ENCODE data around the gene PRR12. TPM values are rescaled to one million over a fixed set of nuclear protein-coding genes. Genes with fewer than 3 reads are reported as not detected.

Gene PRR12
- total and polyA plus RNA-seq, 2 experiments from 2014 or later: 5.1 to 24.7 TPM

DNA sequence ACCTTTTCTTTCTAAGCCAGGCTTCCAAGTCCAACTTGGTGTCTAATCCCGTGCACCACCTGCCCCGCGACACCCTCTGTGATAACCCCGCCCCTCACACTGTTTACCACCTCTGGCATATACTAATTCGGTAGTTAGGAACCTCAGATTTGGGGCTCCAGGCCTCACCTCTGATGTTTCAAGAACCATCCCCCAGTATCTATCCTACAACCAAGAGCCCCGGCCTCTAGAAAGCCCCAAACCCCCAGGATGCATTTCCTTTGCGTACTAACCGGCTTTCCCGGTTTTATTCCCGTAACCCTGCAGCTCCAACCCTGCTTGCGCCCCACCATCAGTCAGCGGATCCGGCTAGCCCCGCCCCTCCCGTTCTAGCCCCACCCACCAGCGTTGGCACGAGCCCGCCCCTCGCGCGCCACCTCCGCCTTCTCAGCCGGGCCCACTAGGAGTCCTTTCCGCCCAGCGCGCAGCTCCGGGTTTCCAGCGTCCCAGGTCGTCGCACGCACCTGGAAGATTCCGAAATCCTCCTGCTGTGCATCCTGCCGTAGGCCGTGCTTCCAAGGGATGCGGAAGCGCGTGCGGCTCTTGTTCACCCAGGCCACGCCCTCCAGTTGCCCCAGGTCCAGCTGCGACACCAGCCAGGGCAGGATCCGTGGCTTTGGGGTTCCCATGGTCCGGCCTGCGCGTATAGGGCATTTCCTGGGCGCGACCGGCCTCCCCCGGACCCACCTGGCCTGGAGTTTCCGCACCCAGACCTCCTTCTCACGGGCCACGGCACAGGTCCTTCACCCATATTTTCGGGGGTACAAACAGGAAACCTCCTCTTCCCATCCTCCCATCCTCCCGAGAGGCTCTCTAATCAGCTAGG is 73.4 kb downstream of the PRR12 start:
- H3K27ac ChIP-seq: no peak overlapping the region

DNA sequence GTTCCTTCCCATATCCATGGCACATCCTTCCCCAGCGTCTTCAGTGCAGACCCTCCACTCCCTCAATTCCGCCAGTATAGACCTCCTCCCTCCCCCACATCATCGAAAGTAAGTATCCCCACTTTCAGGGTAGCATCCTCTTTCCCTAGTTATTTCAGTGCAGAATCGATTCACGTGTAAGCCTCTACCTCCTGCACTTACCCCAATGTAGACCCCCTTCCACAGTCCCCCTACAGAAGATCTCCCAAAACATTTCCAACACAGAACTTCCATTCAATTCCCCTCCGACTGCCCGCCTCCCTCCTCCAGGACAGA is 74.0 kb downstream of the PRR12 start:
- H3K27me3 ChIP-seq: no peaks in the 10 kb centered on the region
- H3K9me3 ChIP-seq (ENCODE audit: low read depth): no peaks in the 10 kb centered on the region
- peak overlapping the region; percentile 78 for H3K4me3 ChIP-seq
- H3K27ac ChIP-seq: peak overlapping the region; percentile 65
- peaks cover 8% of the 10 kb centered on the region for H3K36me3 ChIP-seq
- TF ChIP-seq, protein P1, sequence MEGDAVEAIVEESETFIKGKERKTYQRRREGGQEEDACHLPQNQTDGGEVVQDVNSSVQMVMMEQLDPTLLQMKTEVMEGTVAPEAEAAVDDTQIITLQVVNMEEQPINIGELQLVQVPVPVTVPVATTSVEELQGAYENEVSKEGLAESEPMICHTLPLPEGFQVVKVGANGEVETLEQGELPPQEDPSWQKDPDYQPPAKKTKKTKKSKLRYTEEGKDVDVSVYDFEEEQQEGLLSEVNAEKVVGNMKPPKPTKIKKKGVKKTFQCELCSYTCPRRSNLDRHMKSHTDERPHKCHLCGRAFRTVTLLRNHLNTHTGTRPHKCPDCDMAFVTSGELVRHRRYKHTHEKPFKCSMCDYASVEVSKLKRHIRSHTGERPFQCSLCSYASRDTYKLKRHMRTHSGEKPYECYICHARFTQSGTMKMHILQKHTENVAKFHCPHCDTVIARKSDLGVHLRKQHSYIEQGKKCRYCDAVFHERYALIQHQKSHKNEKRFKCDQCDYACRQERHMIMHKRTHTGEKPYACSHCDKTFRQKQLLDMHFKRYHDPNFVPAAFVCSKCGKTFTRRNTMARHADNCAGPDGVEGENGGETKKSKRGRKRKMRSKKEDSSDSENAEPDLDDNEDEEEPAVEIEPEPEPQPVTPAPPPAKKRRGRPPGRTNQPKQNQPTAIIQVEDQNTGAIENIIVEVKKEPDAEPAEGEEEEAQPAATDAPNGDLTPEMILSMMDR (IDR thresholded peaks at IDR 0.05; ENCODE audit: low read depth, low read length): no peak
- H3K4me1 ChIP-seq (ENCODE audit: low read depth): peaks cover 6% of the 10 kb centered on the region
- no peak for DNase-seq (ENCODE audit: low read depth in 1 of 2, low spot score in 1 of 2)

More for the DNA sequence above, 73.4 kb downstream of the PRR12 start:
- Histone ChIP-seq H3K27me3 (no peaks in the 10 kb centered on the region), H3K36me3 (peaks cover 8% of the 10 kb centered on the region), H3K4me1 (ENCODE audit: low read depth) (peaks cover 6% of the 10 kb centered on the region), H3K4me3 (peak overlapping the region; percentile 78), H3K9me3 (ENCODE audit: low read depth) (no peaks in the 10 kb centered on the region)
- peak; percentile 80 to 89 for DNase-seq (ENCODE audit: low read depth in 1 of 2, low spot score in 1 of 2)
- TF ChIP-seq, protein P1 (IDR thresholded peaks at IDR 0.05; ENCODE audit: low read depth, low read length): no peak

DNA sequence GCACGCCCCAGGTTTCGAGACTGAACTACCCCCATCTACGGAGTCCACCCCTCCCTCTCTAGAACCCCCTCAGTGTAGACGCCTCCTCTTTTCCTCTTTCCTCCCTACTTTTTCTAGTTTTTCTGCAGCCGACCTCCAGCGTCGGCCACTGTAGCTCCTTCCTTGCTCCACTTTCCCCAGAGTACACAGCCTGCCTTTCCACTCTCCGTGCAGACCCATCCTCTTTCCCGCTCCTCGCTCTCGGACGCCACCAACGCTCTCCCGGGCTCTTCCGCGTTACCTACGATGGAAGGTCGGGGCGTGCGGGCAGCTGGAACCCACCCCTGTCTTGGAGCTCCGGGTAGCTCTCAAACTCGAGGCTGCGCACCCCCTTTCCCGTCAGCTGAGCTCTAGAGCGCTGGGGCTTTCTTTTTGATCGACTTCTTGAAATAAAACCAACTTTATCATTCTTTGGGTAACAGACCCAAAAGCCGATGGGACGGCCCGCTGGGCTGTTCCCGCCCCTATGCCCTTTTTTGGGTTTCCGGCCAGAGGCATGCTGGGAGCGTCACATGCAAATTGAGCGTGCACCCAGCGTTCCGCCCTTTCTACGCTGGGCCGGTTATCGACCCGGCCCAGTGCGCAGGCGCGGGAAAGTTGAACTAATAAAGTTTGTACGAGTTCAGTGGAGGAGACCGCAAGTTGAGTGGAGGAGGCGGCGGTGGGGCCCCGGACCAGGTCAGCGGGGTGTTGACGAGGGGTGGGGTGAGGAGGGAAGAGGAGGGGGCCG is 74.6 kb downstream of the PRR12 start, which contains the start of the genes BCL2L12 and IRF3:
Gene BCL2L12, plus strand, starts transcription at position 583 of the 769 bp plus-strand sequence. CDS start 760 bp downstream, outside the sequence.
Gene IRF3, minus strand, starts transcription at position 507 of the 769 bp plus-strand sequence. CDS start 1,019 bp downstream, outside the sequence.
- TF ChIP-seq, protein P1 (IDR thresholded peaks at IDR 0.05; ENCODE audit: low read depth, low read length): peak; percentile 8
- peaks cover 6% of the 10 kb centered on the region for H3K4me1 ChIP-seq (ENCODE audit: low read depth)
- DNase-seq (ENCODE audit: low read depth in 1 of 2, low spot score in 1 of 2): peak; percentile 97 to 98

DNA sequence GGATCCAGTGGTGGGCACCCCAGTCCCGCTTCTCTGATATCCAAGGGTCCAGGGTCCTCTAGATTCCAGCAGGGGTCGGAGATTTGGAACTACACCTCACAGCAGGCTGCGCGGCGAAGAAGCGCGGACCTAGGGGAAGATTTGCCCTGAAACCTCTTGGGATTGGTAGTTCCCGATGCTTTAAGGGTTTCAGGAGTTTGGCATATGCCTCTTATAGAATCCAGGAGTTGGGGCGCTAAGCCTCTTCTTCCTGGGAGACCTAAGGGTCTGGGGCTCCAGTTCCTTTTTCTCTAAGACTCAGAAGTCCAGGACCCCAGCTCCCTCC is 75.1 kb downstream of the PRR12 start:
- H3K27ac ChIP-seq: peak overlapping the region; percentile 85
- TF ChIP-seq, protein P1 (IDR thresholded peaks at IDR 0.05; ENCODE audit: low read depth, low read length): no peak
- H3K4me3 ChIP-seq: peak overlapping the region; percentile 78
- H3K36me3 ChIP-seq: peaks cover 6% of the 10 kb centered on the region
- DNase-seq (ENCODE audit: low read depth in 1 of 2, low spot score in 1 of 2): no peak
- no peaks in the 10 kb centered on the region for H3K9me3 ChIP-seq (ENCODE audit: low read depth)
- H3K4me1 ChIP-seq (ENCODE audit: low read depth): peaks cover 6% of the 10 kb centered on the region
- no peaks in the 10 kb centered on the region for H3K27me3 ChIP-seq

More for the DNA sequence above, 74.6 kb downstream of the PRR12 start, which contains the start of the genes BCL2L12 and IRF3:
- H3K9me3 ChIP-seq (ENCODE audit: low read depth): no peaks in the 10 kb centered on the region
- no peaks in the 10 kb centered on the region for H3K27me3 ChIP-seq
- H3K27ac ChIP-seq: peak within 1 kb of the TSS; percentile 85
- H3K36me3 ChIP-seq: peaks cover 8% of the 10 kb centered on the region
- H3K4me3 ChIP-seq: peak within 1 kb of the TSS; percentile 78

DNA sequence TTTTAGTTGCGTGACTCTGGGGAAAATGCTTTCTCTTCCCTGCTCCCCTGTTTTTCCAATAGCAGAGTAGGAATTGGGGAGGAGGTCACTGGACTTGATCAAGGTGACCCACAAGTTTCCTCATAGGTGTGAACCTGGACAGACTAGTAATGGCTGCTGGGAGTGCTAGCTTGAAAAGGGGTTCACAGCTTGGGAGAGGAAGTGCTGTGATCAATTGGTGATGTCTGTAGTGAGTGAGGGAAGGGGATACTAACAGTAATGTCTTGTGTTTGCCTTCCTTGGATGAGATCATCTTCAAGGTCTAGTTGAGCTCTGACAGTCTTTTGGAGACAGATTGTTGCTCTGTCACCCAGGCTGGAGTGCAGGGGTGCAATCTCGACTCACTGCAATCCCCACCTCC is 76.5 kb downstream of the PRR12 start:
- Histone ChIP-seq H3K27me3 (no peaks in the 10 kb centered on the region), H3K4me3 (no peak overlapping the region), H3K27ac (no peak overlapping the region)

More for the DNA sequence above, 76.5 kb downstream of the PRR12 start:
- Histone ChIP-seq H3K9me3 (ENCODE audit: low read depth) (no peaks in the 10 kb centered on the region), H3K36me3 (no peaks in the 10 kb centered on the region), H3K4me1 (ENCODE audit: low read depth) (peaks cover 6% of the 10 kb centered on the region)
- no peak for DNase-seq (ENCODE audit: low read depth in 1 of 2, low spot score in 1 of 2)
- TF ChIP-seq, protein P1 (IDR thresholded peaks at IDR 0.05; ENCODE audit: low read depth, low read length): no peak

Data from cardiac muscle cell (in vitro differentiated cells and primary cell).